ENCODE data around the gene PTBP3. TPM values are rescaled to one million over a fixed set of nuclear protein-coding genes. Genes with fewer than 3 reads are reported as not detected.

The PTBP3 gene
- total and polyA plus RNA-seq, 2 of the 13 experiments (the other 11 are each of a cell fraction or from before 2014, with no cell fraction given) = 52.8 to 61.1 TPM

DNA sequence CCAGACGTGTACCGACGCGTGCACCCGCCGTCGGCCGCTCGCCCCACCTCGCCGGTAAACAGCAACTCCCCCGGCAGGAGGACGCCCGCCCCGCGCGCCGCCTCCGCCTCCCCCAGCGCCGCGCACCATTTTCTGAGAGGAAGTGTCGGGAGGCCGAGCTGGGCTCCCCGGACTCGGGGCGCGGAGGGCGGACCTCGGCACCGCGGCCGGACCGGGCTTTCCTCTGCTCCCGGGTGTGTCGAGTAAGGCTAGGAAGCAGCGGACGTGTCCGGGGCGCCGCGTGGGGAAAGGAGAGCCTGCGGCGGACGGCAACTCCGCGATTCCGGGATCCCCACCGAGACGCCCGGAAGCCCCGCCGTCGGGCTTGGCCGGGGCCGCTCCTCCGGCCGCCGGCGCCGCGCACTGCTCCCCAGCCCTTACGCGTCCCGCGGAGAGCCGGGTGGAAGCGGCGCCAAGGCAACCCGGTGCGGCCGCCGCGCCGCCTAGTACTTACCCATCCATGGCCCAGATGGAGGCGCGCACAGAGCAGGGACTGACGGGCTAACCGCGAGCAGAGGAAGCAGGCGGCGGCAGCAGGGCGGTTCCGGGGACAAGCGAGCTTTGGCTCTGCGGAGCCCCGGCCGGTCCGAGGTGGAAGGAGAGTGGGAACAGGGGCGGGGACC, at the start of gene PTBP3 (continued):
- TF ChIP-seq, protein P1, sequence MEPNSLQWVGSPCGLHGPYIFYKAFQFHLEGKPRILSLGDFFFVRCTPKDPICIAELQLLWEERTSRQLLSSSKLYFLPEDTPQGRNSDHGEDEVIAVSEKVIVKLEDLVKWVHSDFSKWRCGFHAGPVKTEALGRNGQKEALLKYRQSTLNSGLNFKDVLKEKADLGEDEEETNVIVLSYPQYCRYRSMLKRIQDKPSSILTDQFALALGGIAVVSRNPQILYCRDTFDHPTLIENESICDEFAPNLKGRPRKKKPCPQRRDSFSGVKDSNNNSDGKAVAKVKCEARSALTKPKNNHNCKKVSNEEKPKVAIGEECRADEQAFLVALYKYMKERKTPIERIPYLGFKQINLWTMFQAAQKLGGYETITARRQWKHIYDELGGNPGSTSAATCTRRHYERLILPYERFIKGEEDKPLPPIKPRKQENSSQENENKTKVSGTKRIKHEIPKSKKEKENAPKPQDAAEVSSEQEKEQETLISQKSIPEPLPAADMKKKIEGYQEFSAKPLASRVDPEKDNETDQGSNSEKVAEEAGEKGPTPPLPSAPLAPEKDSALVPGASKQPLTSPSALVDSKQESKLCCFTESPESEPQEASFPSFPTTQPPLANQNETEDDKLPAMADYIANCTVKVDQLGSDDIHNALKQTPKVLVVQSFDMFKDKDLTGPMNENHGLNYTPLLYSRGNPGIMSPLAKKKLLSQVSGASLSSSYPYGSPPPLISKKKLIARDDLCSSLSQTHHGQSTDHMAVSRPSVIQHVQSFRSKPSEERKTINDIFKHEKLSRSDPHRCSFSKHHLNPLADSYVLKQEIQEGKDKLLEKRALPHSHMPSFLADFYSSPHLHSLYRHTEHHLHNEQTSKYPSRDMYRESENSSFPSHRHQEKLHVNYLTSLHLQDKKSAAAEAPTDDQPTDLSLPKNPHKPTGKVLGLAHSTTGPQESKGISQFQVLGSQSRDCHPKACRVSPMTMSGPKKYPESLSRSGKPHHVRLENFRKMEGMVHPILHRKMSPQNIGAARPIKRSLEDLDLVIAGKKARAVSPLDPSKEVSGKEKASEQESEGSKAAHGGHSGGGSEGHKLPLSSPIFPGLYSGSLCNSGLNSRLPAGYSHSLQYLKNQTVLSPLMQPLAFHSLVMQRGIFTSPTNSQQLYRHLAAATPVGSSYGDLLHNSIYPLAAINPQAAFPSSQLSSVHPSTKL (CRISPR knock-in tag; IDR thresholded peaks at IDR 0.05) = peak; percentile 80
- no peak for TF ChIP-seq ZNF24 (IDR thresholded peaks at IDR 0.05)
- TF ChIP-seq U2AF2 (IDR thresholded peaks at IDR 0.05; ENCODE audit: low read depth, low read length) = no peak
- TF ChIP-seq ZNF570 (CRISPR knock-in tag; IDR thresholded peaks at IDR 0.05; ENCODE audit: borderline replicate concordance) = no peak; the same call in 1 of the 2 replicates
- TF ChIP-seq SOX13 (IDR thresholded peaks at IDR 0.05) = no peak
- peak in 1 of 2 experiments; percentile 56; a peak in 2 of 4 replicates for TF ChIP-seq SOX13 (CRISPR knock-in tag; conservative IDR thresholded peaks at IDR 0.05 in 1 of 2, IDR thresholded peaks at IDR 0.05 in 1 of 2)
- TF ChIP-seq NFE2 (CRISPR knock-in tag; IDR thresholded peaks at IDR 0.05) = no peak
- no peak for TF ChIP-seq ZNF598 (CRISPR knock-in tag; IDR thresholded peaks at IDR 0.05; ENCODE audit: borderline replicate concordance)
- TF ChIP-seq ZNF556 (CRISPR knock-in tag; IDR thresholded peaks at IDR 0.05; ENCODE audit: borderline replicate concordance) = peak; percentile 55; the same call in 1 of the 2 replicates
- TF ChIP-seq ZMYM4 (CRISPR knock-in tag; IDR thresholded peaks at IDR 0.05) = peak; percentile 53
- TF ChIP-seq ZNF136 (CRISPR knock-in tag; IDR thresholded peaks at IDR 0.05; ENCODE audit: low read depth) = 0 out of 2 replicates have a peak, but pooled peaks have one; percentile 58
- TF ChIP-seq FOXK1 (CRISPR knock-in tag; IDR thresholded peaks at IDR 0.05; ENCODE audit: borderline replicate concordance, low read depth) = peak; percentile 82
- TF ChIP-seq ZNF367 (CRISPR knock-in tag; IDR thresholded peaks at IDR 0.05; ENCODE audit: borderline replicate concordance) = 0 out of 2 replicates have a peak, but pooled peaks have one; percentile 17
- no peak for TF ChIP-seq TBX3 (IDR thresholded peaks at IDR 0.05; ENCODE audit: borderline replicate concordance)
- TF ChIP-seq NR2F2 (IDR thresholded peaks at IDR 0.05; ENCODE audit: borderline replicate concordance, low read depth) = no peak
- TF ChIP-seq HOXA9 (CRISPR knock-in tag; IDR thresholded peaks at IDR 0.05; ENCODE audit: borderline replicate concordance) = peak; percentile 68; the same call in 1 of the 2 replicates
- 0 out of 2 replicates have a peak, but pooled peaks have one; percentile 76 for TF ChIP-seq ZNF564 (CRISPR knock-in tag; IDR thresholded peaks at IDR 0.05)
- TF ChIP-seq SKI (IDR thresholded peaks at IDR 0.05; ENCODE audit: partially characterized antibody) = peak; percentile 64
- no peak for TF ChIP-seq SMAD9 (CRISPR knock-in tag; IDR thresholded peaks at IDR 0.05)
- 0 out of 2 replicates have a peak, but pooled peaks have one; percentile 31 for TF ChIP-seq MAZ (IDR thresholded peaks at IDR 0.05; ENCODE audit: borderline replicate concordance, low read depth, low read length)
- no peak for TF ChIP-seq MAZ (CRISPR knock-in tag; IDR thresholded peaks at IDR 0.05; ENCODE audit: low read depth)
- peak; percentile 7; the same call in 1 of the 2 replicates for TF ChIP-seq CBX5 (CRISPR knock-in tag; IDR thresholded peaks at IDR 0.05; ENCODE audit: borderline replicate concordance)
